ENCODE measurements around the gene ARHGEF7.
A peak's percentile ranks its signal among the peaks of the same experiment; 100 is the strongest.
"Not testable (repeated sequence)": the region's sequence is repeated elsewhere in the genome, so short reads cannot be mapped to it uniquely, and the experiment has no call there.

Gene ARHGEF7

GRCh38 chr13:111174377-111175114 is 59.4 kb downstream of the ARHGEF7 start:
- DNase-seq = no peak

GRCh38 chr13:111175372-111175771 is 60.3 kb downstream of the ARHGEF7 start:
- no peak for DNase-seq

GRCh38 chr13:111175935-111176334 is 60.8 kb downstream of the ARHGEF7 start:
- no peak for DNase-seq

GRCh38 chr13:111176421-111176820 is 61.3 kb downstream of the ARHGEF7 start:
- DNase-seq = no peak

GRCh38 chr13:111177081-111177711 is 62.1 kb downstream of the ARHGEF7 start:
- DNase-seq = no peak

GRCh38 chr13:111177921-111178320 is 62.8 kb downstream of the ARHGEF7 start:
- DNase-seq = no peak

- DNase-seq = no peak
Observed at GRCh38 chr13:111178402-111178801, 63.3 kb downstream of the ARHGEF7 start.

GRCh38 chr13:111179908-111180760 is 65.0 kb downstream of the ARHGEF7 start:
- no peak for DNase-seq

GRCh38 chr13:111181977-111182376 is 66.9 kb downstream of the ARHGEF7 start:
- no peak for DNase-seq

GRCh38 chr13:111183087-111183645 is 68.1 kb downstream of the ARHGEF7 start:
- DNase-seq = no peak

GRCh38 chr13:111183959-111184358 is 68.8 kb downstream of the ARHGEF7 start:
- no peak for DNase-seq

GRCh38 chr13:111184458-111185401 is 69.6 kb downstream of the ARHGEF7 start:
- peak; percentile 81 for DNase-seq

- DNase-seq = no peak
Observed at GRCh38 chr13:111186305-111186935, 71.3 kb downstream of the ARHGEF7 start.

GRCh38 chr13:111187960-111188541 is 72.9 kb downstream of the ARHGEF7 start:
- DNase-seq = peak; percentile 83

- DNase-seq = not testable (repeated sequence)
Observed at GRCh38 chr13:111189064-111189505, 74.0 kb downstream of the ARHGEF7 start.

- not testable (repeated sequence) for DNase-seq
Observed at GRCh38 chr13:111189516-111189915, 74.4 kb downstream of the ARHGEF7 start.

GRCh38 chr13:111193223-111193622 is 78.1 kb downstream of the ARHGEF7 start:
- not testable (repeated sequence) for DNase-seq

- not testable (repeated sequence) for DNase-seq
Observed at GRCh38 chr13:111194651-111195050, 79.5 kb downstream of the ARHGEF7 start.

GRCh38 chr13:111198732-111199378 is 83.7 kb downstream of the ARHGEF7 start:
- DNase-seq = not testable (repeated sequence)

- DNase-seq = no peak
Observed at GRCh38 chr13:111201304-111201940, 86.3 kb downstream of the ARHGEF7 start.

All from eye (tissue), 1 donor.